Effector memory CD4-positive, alpha-beta T cell (primary cell): ENCODE data around the gene ADCY4.

Experiments
- DNase-seq, 3 donors: peaks; one replicate each; pipeline ENCODE4 v3.0.0-alpha.2; 2020
- H3K27ac ChIP-seq: 2 replicates; pipeline ENCODE4 v1.7.0; 2013; ENCODE audit warnings: mild to moderate bottlenecking, low read length, moderate library complexity; ENCODE audit not compliant: insufficient read depth, poor library complexity, severe bottlenecking
- H3K27me3 ChIP-seq: replicated peaks from 2 replicates; pipeline ENCODE4 v1.7.0; 2013; ENCODE audit warnings: mild to moderate bottlenecking, low read length; ENCODE audit not compliant: insufficient read depth, control insufficient read depth, poor library complexity, severe bottlenecking
- H3K36me3 ChIP-seq: 2 replicates; pipeline ENCODE4 v1.7.0; 2013; ENCODE audit warnings: mild to moderate bottlenecking, low read length, moderate library complexity; ENCODE audit not compliant: control insufficient read depth, insufficient read depth
- H3K4me1 ChIP-seq: 2 replicates; pipeline ENCODE4 v1.7.0; 2013; ENCODE audit warnings: low read length, mild to moderate bottlenecking; ENCODE audit not compliant: control insufficient read depth, insufficient read depth, poor library complexity, severe bottlenecking
- H3K4me3 ChIP-seq: 2 replicates; pipeline ENCODE4 v1.7.0; 2013; ENCODE audit warnings: low read length, low read depth, mild to moderate bottlenecking; ENCODE audit not compliant: insufficient read depth, poor library complexity, severe bottlenecking
- H3K9me3 ChIP-seq: 2 replicates; pipeline ENCODE4 v1.7.0; 2013; ENCODE audit warnings: mild to moderate bottlenecking, low read length, moderate library complexity; ENCODE audit not compliant: control insufficient read depth

Gene ADCY4

GRCh38 chr14:24310265-24310645 is 24.6 kb downstream of the ADCY4 start:
- DNase-seq: no peak
- Histone ChIP-seq H3K36me3 (peaks cover 24% of the 10 kb centered on the region), H3K27ac (peak overlapping the region; percentile 75), H3K27me3 (no peaks in the 10 kb centered on the region), H3K4me1 (peaks cover 59% of the 10 kb centered on the region), H3K9me3 (no peaks in the 10 kb centered on the region), H3K4me3 (peak overlapping the region; percentile 47)

DNA sequence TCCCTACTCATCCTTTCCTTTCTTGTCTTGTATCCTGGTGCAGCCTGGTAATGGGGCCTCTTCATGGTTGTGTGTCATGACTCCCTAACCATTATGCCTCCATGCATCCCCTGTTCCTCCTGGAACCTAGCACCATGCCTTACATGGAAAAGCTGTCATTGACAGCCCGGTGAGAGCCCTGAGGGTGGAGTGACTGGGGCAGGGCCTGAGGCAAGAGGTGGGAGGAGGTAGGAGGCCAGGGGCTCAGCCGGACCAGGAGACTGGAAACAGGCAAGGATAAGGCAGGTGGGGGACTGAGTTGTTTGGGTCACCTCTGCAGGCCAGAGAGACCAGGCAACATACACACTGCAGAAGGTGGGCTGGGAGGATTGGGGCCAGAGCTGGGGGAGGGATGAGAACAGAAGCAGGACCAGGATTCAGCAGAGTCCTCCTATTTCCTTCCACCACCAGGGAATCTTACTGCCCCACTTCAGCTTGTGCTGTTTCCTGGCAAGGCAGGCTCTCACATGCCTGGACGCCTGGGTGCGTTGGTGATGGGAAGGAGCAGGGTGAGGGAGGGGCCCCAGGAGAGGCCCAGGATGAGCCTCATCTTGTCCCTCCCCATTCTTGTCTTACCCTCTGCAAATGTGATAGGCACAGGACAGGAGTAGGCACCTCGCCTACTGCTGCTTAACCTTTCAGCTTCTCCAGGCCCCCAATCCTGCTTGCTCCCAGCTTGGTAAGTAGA is 25.2 kb downstream of the ADCY4 start, which contains the start of gene LTB4R2:
Gene LTB4R2, plus strand, starts transcription at position 603 of the 727 bp plus-strand sequence. CDS start 525 bp downstream, outside the sequence.
- peaks cover 30% of the 10 kb centered on the region for H3K36me3 ChIP-seq
- H3K4me1 ChIP-seq: peaks cover 53% of the 10 kb centered on the region
- H3K27me3 ChIP-seq: no peaks in the 10 kb centered on the region
- H3K9me3 ChIP-seq: no peaks in the 10 kb centered on the region
- peak within 1 kb of the TSS; percentile 47 for H3K4me3 ChIP-seq
- no peak for DNase-seq
- peak within 1 kb of the TSS; percentile 75 for H3K27ac ChIP-seq

DNA sequence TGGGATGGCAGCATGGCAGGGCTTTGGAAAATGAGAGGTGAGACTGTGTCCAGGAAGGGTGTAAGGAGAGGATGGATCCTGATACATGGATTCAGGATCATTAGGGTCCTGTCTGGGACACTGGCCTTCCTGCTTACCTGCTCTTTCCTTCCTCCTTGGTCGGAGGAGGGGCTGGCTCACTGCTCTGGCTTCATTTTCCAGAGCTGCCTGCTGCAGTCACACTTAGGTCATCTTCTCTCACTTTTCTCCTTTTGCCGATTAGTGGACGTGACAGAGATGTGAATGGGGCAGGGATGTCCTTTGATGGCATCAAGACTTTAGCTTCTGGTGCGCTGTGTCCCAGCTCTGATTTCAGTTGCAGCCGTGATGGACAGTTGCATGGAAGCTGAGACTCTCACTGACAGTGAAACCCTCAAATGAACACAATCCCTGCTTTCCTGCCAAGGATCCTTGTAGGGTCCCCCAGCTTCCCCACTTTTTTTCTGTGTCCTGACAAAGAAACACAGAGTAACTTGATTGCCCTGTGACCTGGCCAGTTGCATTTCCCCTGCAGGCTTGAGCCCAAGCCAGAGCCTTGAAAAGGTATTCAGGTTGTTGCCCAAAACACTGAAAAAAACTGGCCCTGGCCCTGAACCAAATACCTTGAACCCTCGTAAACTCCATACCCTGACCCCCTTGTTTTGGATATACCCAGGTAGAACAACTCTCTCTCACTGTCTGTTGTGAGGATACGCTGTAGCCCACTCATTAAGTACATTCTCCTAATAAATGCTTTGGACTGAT is 26.3 kb downstream of the ADCY4 start:
- peak overlapping the region; percentile 75 for H3K27ac ChIP-seq
- peaks cover 41% of the 10 kb centered on the region for H3K36me3 ChIP-seq
- H3K4me3 ChIP-seq: no peak overlapping the region
- H3K4me1 ChIP-seq: peaks cover 41% of the 10 kb centered on the region
- no peaks in the 10 kb centered on the region for H3K9me3 ChIP-seq
- no peak for DNase-seq
- no peaks in the 10 kb centered on the region for H3K27me3 ChIP-seq

DNA sequence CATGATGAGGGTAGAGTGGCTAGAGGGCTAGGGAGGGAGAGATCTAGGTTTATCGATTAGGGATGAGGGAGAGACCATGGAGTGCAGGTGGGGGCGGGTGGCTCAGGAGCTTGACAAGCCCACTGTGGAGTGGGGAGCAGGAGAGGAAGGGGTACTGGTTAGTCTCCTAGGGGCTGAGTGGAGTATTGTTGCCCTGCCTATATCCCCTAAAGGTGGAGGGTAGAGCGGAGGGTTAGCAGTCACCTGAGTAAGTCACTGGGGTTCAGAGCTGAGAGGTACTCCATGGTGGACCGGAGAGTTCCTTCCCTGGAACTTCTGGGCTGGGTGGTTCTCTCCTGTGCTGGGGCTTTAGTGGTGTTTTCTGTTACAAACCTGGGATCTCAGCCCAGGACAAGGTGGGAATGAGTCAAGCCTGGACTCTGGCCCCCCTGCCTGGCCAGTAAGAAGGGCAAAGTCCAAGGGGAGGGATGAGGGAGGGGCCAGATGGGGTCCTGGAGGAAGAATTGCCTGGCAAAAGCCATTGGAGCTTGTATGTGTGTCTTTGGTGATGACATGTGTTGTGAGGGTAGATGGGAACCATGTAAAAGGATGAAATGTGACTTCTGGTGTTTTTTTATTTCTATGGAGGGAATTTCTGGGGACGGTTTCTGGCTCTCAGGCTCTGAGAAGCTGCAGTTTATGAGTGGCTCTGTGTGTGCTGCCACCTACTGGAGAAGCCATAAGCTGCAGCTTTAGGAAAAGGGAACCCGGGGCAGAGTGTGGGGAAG is 27.1 kb downstream of the ADCY4 start, which contains the start of gene CIDEB:
Gene CIDEB, minus strand, starts transcription at position 403 of the 767 bp plus-strand sequence. Its CDS starts 119 bp downstream, at position 284.
- Histone ChIP-seq H3K27me3 (no peaks in the 10 kb centered on the region), H3K4me1 (peaks cover 35% of the 10 kb centered on the region), H3K27ac (peak within 1 kb of the TSS; percentile 25), H3K4me3 (no peak within 1 kb of the TSS), H3K36me3 (peaks cover 49% of the 10 kb centered on the region), H3K9me3 (no peaks in the 10 kb centered on the region)
- peak in 2 of 3 donors; percentile 31 to 52 for DNase-seq

DNA sequence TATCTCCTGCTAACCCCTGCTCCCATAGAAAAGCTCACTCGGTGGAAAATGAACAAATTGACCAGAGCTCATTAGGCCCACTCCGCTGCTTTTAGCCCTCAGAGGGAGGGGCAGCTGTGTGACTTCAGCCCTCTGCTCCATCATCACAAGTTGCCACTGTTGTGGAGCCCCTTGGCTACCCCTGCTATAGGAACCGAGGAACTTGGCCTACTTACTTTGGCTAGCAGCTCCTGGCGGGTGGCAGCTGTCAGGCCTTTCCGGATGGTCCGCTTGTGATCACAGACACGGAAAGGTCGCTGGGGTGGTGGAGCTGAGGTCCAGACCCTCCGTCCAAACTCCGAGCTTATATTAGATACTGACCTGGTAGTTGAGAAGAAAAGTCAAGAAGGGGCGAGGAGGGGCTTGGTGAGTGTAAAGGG is 27.7 kb downstream of the ADCY4 start:
- Histone ChIP-seq H3K27me3 (no peaks in the 10 kb centered on the region), H3K4me3 (no peak overlapping the region), H3K9me3 (no peaks in the 10 kb centered on the region), H3K27ac (no peak overlapping the region), H3K36me3 (peaks cover 55% of the 10 kb centered on the region), H3K4me1 (peaks cover 29% of the 10 kb centered on the region)
- DNase-seq: no peak

DNA sequence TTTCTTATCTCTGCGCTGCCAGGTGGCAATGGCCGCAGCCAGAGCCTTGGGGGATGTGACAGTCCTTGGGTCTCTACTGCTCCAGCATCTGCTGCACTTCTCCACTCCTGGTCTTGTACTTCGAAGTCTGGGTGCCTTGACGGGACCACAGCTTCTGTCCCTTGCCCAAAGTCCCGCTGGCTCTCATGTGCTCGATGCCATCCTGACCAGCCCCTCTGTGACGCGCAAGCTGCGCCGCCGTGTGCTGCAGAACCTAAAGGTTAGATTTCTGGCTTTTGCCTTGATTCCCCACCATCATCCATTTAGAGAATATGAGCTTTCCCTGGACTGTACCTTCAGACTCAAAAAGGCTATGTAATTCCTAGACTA is 30.9 kb downstream of the ADCY4 start:
- no peak overlapping the region for H3K4me3 ChIP-seq

DNA sequence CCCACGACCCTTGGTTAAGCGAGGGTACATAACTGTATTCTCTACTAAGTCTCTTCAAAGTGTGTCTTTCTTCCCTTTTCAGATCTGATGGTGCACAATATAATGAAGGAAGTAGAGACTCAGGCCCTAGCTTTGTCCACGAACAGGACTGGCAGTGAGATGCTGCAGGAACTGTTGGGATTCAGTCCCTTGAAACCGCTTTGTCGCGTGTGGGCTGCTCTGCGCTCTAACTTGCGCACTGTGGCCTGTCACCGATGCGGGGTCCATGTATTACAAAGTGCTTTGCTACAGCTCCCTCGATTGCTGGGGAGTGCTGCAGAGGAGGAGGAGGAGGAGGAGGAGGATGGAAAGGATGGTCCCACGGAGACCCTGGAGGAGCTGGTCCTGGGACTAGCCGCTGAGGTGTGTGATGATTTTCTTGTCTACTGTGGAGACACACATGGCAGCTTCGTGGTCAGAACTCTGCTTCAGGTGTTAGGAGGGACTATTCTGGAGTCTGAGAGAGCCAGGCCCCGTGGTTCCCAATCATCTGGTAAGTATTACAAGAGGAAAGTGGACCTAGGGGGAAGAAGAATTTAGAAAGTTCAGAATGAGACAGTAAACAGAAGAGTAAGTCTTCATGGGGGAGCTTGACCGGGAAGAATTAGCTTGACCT is 34.4 kb downstream of the ADCY4 start:
- DNase-seq: no peak
- peaks cover 24% of the 10 kb centered on the region for H3K4me1 ChIP-seq
- peak overlapping the region; percentile 86 for H3K27ac ChIP-seq
- H3K36me3 ChIP-seq: peaks cover 49% of the 10 kb centered on the region
- H3K27me3 ChIP-seq: no peaks in the 10 kb centered on the region
- peak overlapping the region; percentile 69 for H3K4me3 ChIP-seq
- H3K9me3 ChIP-seq: no peaks in the 10 kb centered on the region

More for the DNA sequence above, 30.9 kb downstream of the ADCY4 start:
- Histone ChIP-seq H3K9me3 (no peaks in the 10 kb centered on the region), H3K27ac (no peak overlapping the region), H3K4me1 (peaks cover 16% of the 10 kb centered on the region), H3K27me3 (no peaks in the 10 kb centered on the region), H3K36me3 (peaks cover 60% of the 10 kb centered on the region)
- no peak for DNase-seq

GRCh38 chr14:24299255-24300191 is 35.3 kb downstream of the ADCY4 start, which contains the start of the genes DHRS1 and NOP9:
Gene DHRS1 (minus strand): TSS chr14:24299780. CDS start chr14:24299106, 674 bp downstream.
Gene NOP9 (plus strand): TSS chr14:24299850. CDS start chr14:24299955, 105 bp downstream.
- Histone ChIP-seq H3K27ac (peak within 1 kb of the TSS; percentile 86), H3K27me3 (no peaks in the 10 kb centered on the region), H3K9me3 (no peaks in the 10 kb centered on the region), H3K4me1 (peaks cover 24% of the 10 kb centered on the region), H3K4me3 (peak within 1 kb of the TSS; percentile 69), H3K36me3 (peaks cover 46% of the 10 kb centered on the region)
- peak; percentile 86 to 88 (median 87) for DNase-seq
